ENCODE results near the gene GRIK4. TPM values are rescaled to one million over a fixed set of nuclear protein-coding genes. Genes with fewer than 3 reads are reported as not detected.

GRIK4 gene
- total RNA-seq, 1 experiment from 2014 or later: not detected

DNA sequence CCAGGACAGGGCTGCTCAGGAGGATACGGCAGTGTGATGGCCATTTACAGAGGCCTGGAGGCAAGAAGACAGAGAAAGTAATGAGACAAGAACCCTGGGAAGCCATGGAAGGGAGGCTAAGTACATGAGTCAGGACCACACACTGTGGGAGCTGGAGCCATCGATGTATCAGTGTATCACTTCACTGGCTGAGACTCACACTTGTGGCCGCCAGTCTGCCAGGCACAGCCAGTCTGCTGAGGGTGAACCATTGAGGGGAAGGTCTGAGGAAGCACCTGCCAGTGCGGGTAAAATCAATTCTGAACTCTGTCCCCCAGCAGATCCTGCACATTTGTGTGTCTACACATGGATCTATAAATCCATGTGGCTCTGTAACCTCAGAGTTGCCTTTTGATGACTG is 195.6 kb downstream of the GRIK4 start:
- no peak for TF ChIP-seq EZH2 (IDR thresholded peaks at IDR 0.05; ENCODE audit: low read length, unreplicated experiment)
- TF ChIP-seq EZH2phosphoT487 (IDR thresholded peaks at IDR 0.05; ENCODE audit: borderline replicate concordance, low read length): no peak
- TF ChIP-seq, protein P1, sequence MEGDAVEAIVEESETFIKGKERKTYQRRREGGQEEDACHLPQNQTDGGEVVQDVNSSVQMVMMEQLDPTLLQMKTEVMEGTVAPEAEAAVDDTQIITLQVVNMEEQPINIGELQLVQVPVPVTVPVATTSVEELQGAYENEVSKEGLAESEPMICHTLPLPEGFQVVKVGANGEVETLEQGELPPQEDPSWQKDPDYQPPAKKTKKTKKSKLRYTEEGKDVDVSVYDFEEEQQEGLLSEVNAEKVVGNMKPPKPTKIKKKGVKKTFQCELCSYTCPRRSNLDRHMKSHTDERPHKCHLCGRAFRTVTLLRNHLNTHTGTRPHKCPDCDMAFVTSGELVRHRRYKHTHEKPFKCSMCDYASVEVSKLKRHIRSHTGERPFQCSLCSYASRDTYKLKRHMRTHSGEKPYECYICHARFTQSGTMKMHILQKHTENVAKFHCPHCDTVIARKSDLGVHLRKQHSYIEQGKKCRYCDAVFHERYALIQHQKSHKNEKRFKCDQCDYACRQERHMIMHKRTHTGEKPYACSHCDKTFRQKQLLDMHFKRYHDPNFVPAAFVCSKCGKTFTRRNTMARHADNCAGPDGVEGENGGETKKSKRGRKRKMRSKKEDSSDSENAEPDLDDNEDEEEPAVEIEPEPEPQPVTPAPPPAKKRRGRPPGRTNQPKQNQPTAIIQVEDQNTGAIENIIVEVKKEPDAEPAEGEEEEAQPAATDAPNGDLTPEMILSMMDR (conservative IDR thresholded peaks at IDR 0.05; ENCODE audit: low read depth, low read length): no peak
- no peaks in the 10 kb centered on the region for H3K9me2 ChIP-seq (replicated peaks; ENCODE audit: low read length)
- no peak overlapping the region for H2AFZ ChIP-seq (ENCODE audit: low read length)
- peaks cover 9% of the 10 kb centered on the region for H3K4me1 ChIP-seq (ENCODE audit: insufficient read depth, low read length)
- no peaks in the 10 kb centered on the region for H3K79me2 ChIP-seq (ENCODE audit: low read length)
- no peak overlapping the region for H3K27ac ChIP-seq (ENCODE audit: low read length)
- peaks cover 49% of the 10 kb centered on the region for H3K27me3 ChIP-seq (ENCODE audit: low read length)
- BruUV-seq (replicated peaks): no TSS peak
- no peak overlapping the region for H3K9ac ChIP-seq (ENCODE audit: low read length)
- no peaks in the 10 kb centered on the region for H4K20me1 ChIP-seq (ENCODE audit: low read length)
- no peak for DNase-seq
- ChIA-PET POLR2A (ENCODE audit: unreplicated experiment) (no interaction called here), CTCF (no interaction called here)
- H3K4me3 ChIP-seq (ENCODE audit: low read length): no peak overlapping the region
- H3K4me2 ChIP-seq (ENCODE audit: low read length): no peak overlapping the region
- no peaks in the 10 kb centered on the region for H3F3A ChIP-seq (ENCODE audit: low read length, unreplicated experiment)
- no peaks in the 10 kb centered on the region; the same call in 1 of the 2 replicates for H3K9me3 ChIP-seq (ENCODE audit: low read length)
- intact Hi-C loops (cut with micrococcal nuclease): no loop called here
- no peaks in the 10 kb centered on the region for H3K36me3 ChIP-seq (ENCODE audit: low read depth, low read length)
- no peak for ATAC-seq

DNA sequence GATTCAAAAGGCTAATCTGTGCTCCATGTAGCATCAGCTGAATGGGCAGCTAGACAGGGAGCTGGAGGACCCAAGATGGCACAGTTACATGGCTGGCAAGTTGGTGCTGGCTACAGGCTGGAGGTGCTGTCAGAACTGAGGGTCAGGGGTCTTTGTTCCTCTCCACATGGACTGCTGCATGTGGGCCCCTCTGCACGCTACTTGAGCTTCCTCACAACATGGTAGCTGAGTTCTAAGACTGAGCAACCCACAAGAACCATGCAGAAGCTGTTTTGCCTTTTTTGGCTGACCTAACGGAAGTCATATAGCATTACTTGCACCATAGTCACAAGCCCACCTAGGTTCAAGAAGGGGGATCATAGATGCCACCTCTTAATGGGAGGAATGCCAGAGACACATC is 196.1 kb downstream of the GRIK4 start:
- H3K36me3 ChIP-seq (ENCODE audit: low read depth, low read length): no peaks in the 10 kb centered on the region
- H3K79me2 ChIP-seq (ENCODE audit: low read length): no peaks in the 10 kb centered on the region
- H3K9ac ChIP-seq (ENCODE audit: low read length): no peak overlapping the region
- no peak overlapping the region for H3K4me2 ChIP-seq (ENCODE audit: low read length)
- BruUV-seq (replicated peaks): no TSS peak
- peaks cover 9% of the 10 kb centered on the region for H3K4me1 ChIP-seq (ENCODE audit: insufficient read depth, low read length)
- no peaks in the 10 kb centered on the region for H4K20me1 ChIP-seq (ENCODE audit: low read length)
- POLR2A ChIA-PET (ENCODE audit: unreplicated experiment): no interaction called here
- H3K4me3 ChIP-seq (ENCODE audit: low read length): no peak overlapping the region
- peaks cover 43% of the 10 kb centered on the region for H3K27me3 ChIP-seq (ENCODE audit: low read length)
- ATAC-seq (no peak), DNase-seq (no peak)
- TF ChIP-seq EZH2phosphoT487 (IDR thresholded peaks at IDR 0.05; ENCODE audit: borderline replicate concordance, low read length) (no peak), EZH2 (IDR thresholded peaks at IDR 0.05; ENCODE audit: low read length, unreplicated experiment) (no peak)
- TF ChIP-seq, protein P1 (conservative IDR thresholded peaks at IDR 0.05; ENCODE audit: low read depth, low read length): no peak
- H3K27ac ChIP-seq (ENCODE audit: low read length): no peak overlapping the region
- intact Hi-C loops (cut with micrococcal nuclease): no loop called here
- H3K9me3 ChIP-seq (ENCODE audit: low read length): no peaks in the 10 kb centered on the region; the same call in 1 of the 2 replicates
- CTCF ChIA-PET: no interaction called here
- H3K9me2 ChIP-seq (replicated peaks; ENCODE audit: low read length): no peaks in the 10 kb centered on the region
- H3F3A ChIP-seq (ENCODE audit: low read length, unreplicated experiment): no peaks in the 10 kb centered on the region
- H2AFZ ChIP-seq (ENCODE audit: low read length): no peak overlapping the region

DNA sequence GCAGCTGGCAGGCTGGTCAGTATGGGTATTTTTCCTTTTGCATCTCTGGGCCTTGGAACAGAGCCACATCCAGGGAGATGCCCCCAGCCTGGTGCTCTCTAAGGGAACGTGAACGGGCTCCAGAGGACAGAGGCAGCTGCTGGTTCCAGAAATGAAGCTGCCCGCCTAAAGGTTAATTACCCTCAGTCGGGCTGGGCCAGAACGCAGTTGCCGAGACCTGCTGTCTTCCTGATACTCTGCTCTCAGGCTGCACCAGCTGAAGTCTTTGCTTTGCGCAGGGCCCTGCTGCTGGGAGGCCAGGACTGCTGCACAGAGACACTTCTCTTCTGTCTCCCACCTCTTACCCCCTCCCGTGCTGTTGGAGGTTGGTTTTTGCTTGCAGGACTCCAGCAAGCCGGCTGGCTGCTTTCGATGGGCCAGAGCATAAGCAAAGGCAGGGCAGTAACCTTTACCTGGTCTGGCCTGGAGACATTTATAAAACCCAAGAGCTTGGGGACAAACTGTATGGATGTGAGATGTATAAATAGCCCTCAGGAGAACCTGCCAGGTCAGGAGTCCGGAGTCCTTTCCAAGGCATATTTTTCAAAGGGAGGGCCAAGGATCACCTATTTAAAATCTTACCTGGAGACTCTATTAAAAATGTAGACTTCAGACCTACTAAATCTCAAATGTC is 197.1 kb downstream of the GRIK4 start:
- Histone ChIP-seq H3K9me2 (replicated peaks; ENCODE audit: low read length) (no peaks in the 10 kb centered on the region), H3K27ac (ENCODE audit: low read length) (no peak overlapping the region), H3K9me3 (ENCODE audit: low read length) (no peaks in the 10 kb centered on the region; the same call in 1 of the 2 replicates), H2AFZ (ENCODE audit: low read length) (no peak overlapping the region), H3K79me2 (ENCODE audit: low read length) (no peaks in the 10 kb centered on the region), H3K36me3 (ENCODE audit: low read depth, low read length) (no peaks in the 10 kb centered on the region), H3K4me1 (ENCODE audit: insufficient read depth, low read length) (peaks cover 9% of the 10 kb centered on the region), H3K27me3 (ENCODE audit: low read length) (peaks cover 35% of the 10 kb centered on the region), H3K4me3 (ENCODE audit: low read length) (no peak overlapping the region), H3F3A (ENCODE audit: low read length, unreplicated experiment) (no peaks in the 10 kb centered on the region), H3K9ac (ENCODE audit: low read length) (no peak overlapping the region), H3K4me2 (ENCODE audit: low read length) (no peak overlapping the region), H4K20me1 (ENCODE audit: low read length) (no peaks in the 10 kb centered on the region)
- BruUV-seq (replicated peaks): no TSS peak
- no peak for TF ChIP-seq EZH2 (IDR thresholded peaks at IDR 0.05; ENCODE audit: low read length, unreplicated experiment)
- DNase-seq (no peak), ATAC-seq (no peak)
- CTCF ChIA-PET: no interaction called here
- POLR2A ChIA-PET (ENCODE audit: unreplicated experiment): no interaction called here
- intact Hi-C loops (cut with micrococcal nuclease): no loop called here

Measured in PC-3 (cell line).